ENCODE data around the gene THOC6. TPM values are rescaled to one million over a fixed set of nuclear protein-coding genes. Genes with fewer than 3 reads are reported as not detected.

Gene THOC6
- total RNA-seq, 2 donors from 2014 or later = 45.8 to 52.4 TPM

- peaks cover 17% of the 10 kb centered on the region for H3K4me1 Mint-ChIP-seq
- Histone ChIP-seq H3K9ac (ENCODE audit: extremely low read depth, low read length, poor library complexity, severe bottlenecking) (no peak overlapping the region), H3K9me3 (ENCODE audit: control insufficient read depth, low read length) (no peaks in the 10 kb centered on the region), H3K36me3 (ENCODE audit: control insufficient read depth, insufficient read depth, low read length) (peaks cover 28% of the 10 kb centered on the region), H3K4me3 (ENCODE audit: low read length) (no peak overlapping the region), H3K4me1 (ENCODE audit: control insufficient read depth, insufficient read depth, low read length) (peaks cover 10% of the 10 kb centered on the region), H3K27me3 (ENCODE audit: control insufficient read depth, insufficient read depth, low read length, poor library complexity, severe bottlenecking) (peaks cover 4% of the 10 kb centered on the region), H3K27ac (ENCODE audit: low read depth, low read length) (no peak overlapping the region)
- peaks cover 23% of the 10 kb centered on the region for H3K27me3 Mint-ChIP-seq (ENCODE audit: insufficient read depth)
- WGBS, 2 experiments (ENCODE audit: insufficient coverage in 1 of 2, insufficient read length in 1 of 2) = 95 to 96% methylated on average over 20 to 24 of the region's 24 CpGs
- no peak overlapping the region for H3K4me3 Mint-ChIP-seq
- no peak overlapping the region for H3K27ac Mint-ChIP-seq
- peak; percentile 66 for DNase-seq
- TF ChIP-seq CTCF (conservative IDR thresholded peaks at IDR 0.05) = no peak
- peaks cover 23% of the 10 kb centered on the region for H3K36me3 Mint-ChIP-seq (ENCODE audit: low read depth)
- no peaks in the 10 kb centered on the region for H3K9me3 Mint-ChIP-seq
Measured at GRCh38 chr16:3026609-3027488, 3.0 kb downstream of the THOC6 start.

- no peak overlapping the region for H3K27ac Mint-ChIP-seq
Measured at GRCh38 chr16:3027489-3027795, 3.6 kb downstream of the THOC6 start.

DNA sequence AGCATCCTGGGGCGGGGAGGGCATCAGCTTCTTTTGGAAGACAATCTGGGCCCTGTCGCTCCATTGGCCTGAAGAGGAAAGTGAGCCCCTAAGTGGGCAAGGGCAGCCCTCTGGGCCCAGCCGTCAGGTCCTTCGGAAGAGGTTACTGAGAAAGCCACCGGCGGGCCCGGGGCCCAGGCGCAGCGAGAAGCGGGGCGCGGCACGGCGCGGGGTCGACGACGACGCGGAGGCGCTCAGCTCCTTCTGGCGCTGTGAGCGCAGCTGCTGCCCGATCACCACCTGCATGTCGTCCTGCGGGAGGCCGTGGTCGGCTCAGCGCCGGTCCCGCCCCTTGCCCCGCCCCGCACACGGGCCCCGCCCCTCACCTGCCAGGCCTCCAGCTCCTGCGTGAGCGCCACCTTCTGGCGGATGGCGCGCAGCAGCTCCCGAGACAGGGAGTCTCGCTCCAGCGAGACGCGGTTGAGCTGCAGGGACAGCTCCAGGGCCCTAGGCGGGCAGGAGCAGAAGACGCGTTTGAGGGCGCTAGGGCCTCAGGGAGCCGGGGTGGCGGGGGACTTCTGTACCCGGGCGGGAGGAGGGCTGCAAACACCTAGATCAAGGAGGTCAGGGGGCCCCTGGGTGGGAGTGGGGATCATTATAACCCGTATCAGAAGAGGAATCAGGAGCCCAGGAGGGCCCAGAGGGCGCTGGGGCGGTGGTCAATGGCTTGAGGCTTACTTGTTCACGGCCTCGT is 4.3 kb downstream of the THOC6 start:
- peak; percentile 98 for DNase-seq
- Mint-ChIP-seq H3K9me3 (no peaks in the 10 kb centered on the region), H3K27me3 (ENCODE audit: insufficient read depth) (peaks cover 31% of the 10 kb centered on the region), H3K36me3 (ENCODE audit: low read depth) (peaks cover 21% of the 10 kb centered on the region), H3K4me3 (no peak overlapping the region), H3K4me1 (peaks cover 4% of the 10 kb centered on the region), H3K27ac (no peak overlapping the region)
- Histone ChIP-seq H3K36me3 (ENCODE audit: control insufficient read depth, insufficient read depth, low read length) (peaks cover 19% of the 10 kb centered on the region), H3K4me3 (ENCODE audit: low read length) (no peak overlapping the region), H3K9ac (ENCODE audit: extremely low read depth, low read length, poor library complexity, severe bottlenecking) (no peak overlapping the region), H3K27ac (ENCODE audit: low read depth, low read length) (no peak overlapping the region), H3K9me3 (ENCODE audit: control insufficient read depth, low read length) (no peaks in the 10 kb centered on the region), H3K27me3 (ENCODE audit: control insufficient read depth, insufficient read depth, low read length, poor library complexity, severe bottlenecking) (peaks cover 11% of the 10 kb centered on the region), H3K4me1 (ENCODE audit: control insufficient read depth, insufficient read depth, low read length) (no peaks in the 10 kb centered on the region)
- peak; percentile 91 for TF ChIP-seq CTCF (conservative IDR thresholded peaks at IDR 0.05)
- 9 to 18% methylated on average over 22 to 58 of the region's 58 CpGs for WGBS, 2 experiments (ENCODE audit: insufficient coverage in 1 of 2, insufficient read length in 1 of 2)

More at GRCh38 chr16:3027489-3027795, 3.6 kb downstream of the THOC6 start:
- peaks cover 4% of the 10 kb centered on the region for H3K27me3 ChIP-seq (ENCODE audit: control insufficient read depth, insufficient read depth, low read length, poor library complexity, severe bottlenecking)
- TF ChIP-seq CTCF (conservative IDR thresholded peaks at IDR 0.05) = no peak
- peaks cover 6% of the 10 kb centered on the region for H3K4me1 ChIP-seq (ENCODE audit: control insufficient read depth, insufficient read depth, low read length)
- H3K36me3 ChIP-seq (ENCODE audit: control insufficient read depth, insufficient read depth, low read length) = peaks cover 24% of the 10 kb centered on the region
- peaks cover 21% of the 10 kb centered on the region for H3K36me3 Mint-ChIP-seq (ENCODE audit: low read depth)
- H3K27me3 Mint-ChIP-seq (ENCODE audit: insufficient read depth) = peaks cover 25% of the 10 kb centered on the region
- H3K4me3 ChIP-seq (ENCODE audit: low read length) = no peak overlapping the region
- H3K9me3 ChIP-seq (ENCODE audit: control insufficient read depth, low read length) = no peaks in the 10 kb centered on the region
- peaks cover 11% of the 10 kb centered on the region for H3K4me1 Mint-ChIP-seq
- WGBS, 2 experiments (ENCODE audit: insufficient coverage in 1 of 2, insufficient read length in 1 of 2) = 93% methylated on average over 8 of the region's 8 CpGs; no CpG with 5 or more reads in 1 of the 2 experiments
- H3K9me3 Mint-ChIP-seq = no peaks in the 10 kb centered on the region
- no peak overlapping the region for H3K27ac ChIP-seq (ENCODE audit: low read depth, low read length)
- no peak overlapping the region for H3K9ac ChIP-seq (ENCODE audit: extremely low read depth, low read length, poor library complexity, severe bottlenecking)
- H3K4me3 Mint-ChIP-seq = no peak overlapping the region
- DNase-seq = no peak

Measured in endodermal cell (in vitro differentiated cells).